ENCODE results near the gene EBP. TPM values are rescaled to one million over a fixed set of nuclear protein-coding genes. Genes with fewer than 3 reads are reported as not detected.

EBP gene
- total RNA-seq, 3 donors from 2014 or later, result 60.5 to 161 (median 158) TPM

DNA sequence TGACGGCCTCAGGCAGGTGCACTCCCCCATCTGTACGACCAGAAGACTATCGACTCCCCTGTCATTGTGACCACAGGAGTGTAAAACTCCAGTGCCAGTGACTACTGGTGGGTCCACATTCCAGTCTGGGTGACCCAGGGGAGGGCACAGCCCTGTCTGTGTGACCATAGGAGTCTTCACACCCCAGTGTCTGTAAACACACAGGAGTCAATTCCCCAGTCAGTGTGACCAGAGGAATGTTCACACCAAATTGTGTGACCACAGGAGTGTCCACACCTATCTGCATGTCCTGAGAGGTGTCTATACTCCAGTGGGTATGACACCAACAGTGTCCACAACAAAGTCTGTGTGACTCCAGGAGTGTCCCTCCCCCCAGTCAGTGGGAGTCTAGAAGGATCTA lies 33.6 kb upstream of the EBP start:
- no peaks in the 10 kb centered on the region for H3K4me1 ChIP-seq (ENCODE audit: low read depth)
- no peaks in the 10 kb centered on the region for H3K9me3 ChIP-seq
- H3K4me3 ChIP-seq, result no peak overlapping the region
- H3K36me3 ChIP-seq (ENCODE audit: low read depth), result no peaks in the 10 kb centered on the region
- ATAC-seq, result no peak
- TF ChIP-seq, protein P1, sequence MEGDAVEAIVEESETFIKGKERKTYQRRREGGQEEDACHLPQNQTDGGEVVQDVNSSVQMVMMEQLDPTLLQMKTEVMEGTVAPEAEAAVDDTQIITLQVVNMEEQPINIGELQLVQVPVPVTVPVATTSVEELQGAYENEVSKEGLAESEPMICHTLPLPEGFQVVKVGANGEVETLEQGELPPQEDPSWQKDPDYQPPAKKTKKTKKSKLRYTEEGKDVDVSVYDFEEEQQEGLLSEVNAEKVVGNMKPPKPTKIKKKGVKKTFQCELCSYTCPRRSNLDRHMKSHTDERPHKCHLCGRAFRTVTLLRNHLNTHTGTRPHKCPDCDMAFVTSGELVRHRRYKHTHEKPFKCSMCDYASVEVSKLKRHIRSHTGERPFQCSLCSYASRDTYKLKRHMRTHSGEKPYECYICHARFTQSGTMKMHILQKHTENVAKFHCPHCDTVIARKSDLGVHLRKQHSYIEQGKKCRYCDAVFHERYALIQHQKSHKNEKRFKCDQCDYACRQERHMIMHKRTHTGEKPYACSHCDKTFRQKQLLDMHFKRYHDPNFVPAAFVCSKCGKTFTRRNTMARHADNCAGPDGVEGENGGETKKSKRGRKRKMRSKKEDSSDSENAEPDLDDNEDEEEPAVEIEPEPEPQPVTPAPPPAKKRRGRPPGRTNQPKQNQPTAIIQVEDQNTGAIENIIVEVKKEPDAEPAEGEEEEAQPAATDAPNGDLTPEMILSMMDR (IDR thresholded peaks at IDR 0.05), result no peak
- intact Hi-C loops (cut with DNase I, micrococcal nuclease), result no loop called here
- DNase-seq, result peak in 1 of 3 donors; percentile 11

DNA sequence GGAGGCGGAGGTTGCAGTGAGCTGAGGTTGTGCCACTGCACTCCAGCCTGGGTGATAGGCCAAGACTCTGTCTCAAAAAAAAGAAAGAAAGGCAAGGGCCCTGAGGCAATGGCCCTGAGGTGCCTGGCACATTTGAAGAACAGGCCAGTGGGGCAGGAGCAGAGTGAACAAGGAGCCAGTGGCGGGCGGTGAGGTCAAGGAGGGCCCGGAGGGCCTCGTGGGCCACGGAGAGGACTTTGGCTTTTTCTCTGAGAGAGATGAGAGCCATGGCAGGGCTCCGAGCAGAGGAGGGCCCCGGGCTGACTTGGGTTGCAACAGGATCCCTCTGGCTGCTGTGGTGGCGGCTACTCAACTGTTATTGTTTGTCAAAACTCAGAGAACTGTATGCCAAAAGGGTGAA lies 32.3 kb upstream of the EBP start:
- DNase-seq, result no peak
- Histone ChIP-seq H3K4me1 (ENCODE audit: low read depth) (no peaks in the 10 kb centered on the region), H3K9me3 (no peaks in the 10 kb centered on the region), H3K36me3 (ENCODE audit: low read depth) (no peaks in the 10 kb centered on the region), H3K4me3 (no peak overlapping the region)
- no peak for ATAC-seq
- intact Hi-C loops (cut with DNase I, micrococcal nuclease), result no loop called here
- TF ChIP-seq, protein P1 (IDR thresholded peaks at IDR 0.05), result no peak

DNA sequence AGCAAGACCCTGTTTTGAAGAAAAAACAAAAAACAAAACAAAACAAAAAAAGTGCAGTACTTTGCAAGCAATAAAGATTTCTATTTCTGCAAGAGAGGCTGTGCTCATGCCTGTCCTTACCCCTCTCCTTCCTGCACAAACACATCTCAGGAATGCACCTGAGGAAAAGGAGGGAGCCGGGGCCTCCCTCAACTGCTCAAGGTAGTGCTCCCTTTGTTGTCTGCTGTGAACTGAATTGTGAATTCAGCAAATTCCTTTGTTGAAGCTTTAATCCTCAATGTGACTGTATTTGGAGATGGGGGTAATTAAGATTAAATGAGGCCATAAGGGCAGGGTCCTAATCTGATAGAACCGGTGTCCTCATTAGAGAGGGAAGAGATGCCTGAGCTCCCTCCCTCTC lies 31.7 kb upstream of the EBP start:
- Histone ChIP-seq H3K4me1 (ENCODE audit: low read depth) (no peaks in the 10 kb centered on the region), H3K36me3 (ENCODE audit: low read depth) (no peaks in the 10 kb centered on the region), H3K9me3 (no peaks in the 10 kb centered on the region), H3K4me3 (no peak overlapping the region)
- TF ChIP-seq, protein P1 (IDR thresholded peaks at IDR 0.05), result no peak
- intact Hi-C loops (cut with DNase I, micrococcal nuclease), result no loop called here
- no peak for ATAC-seq
- DNase-seq, result no peak

DNA sequence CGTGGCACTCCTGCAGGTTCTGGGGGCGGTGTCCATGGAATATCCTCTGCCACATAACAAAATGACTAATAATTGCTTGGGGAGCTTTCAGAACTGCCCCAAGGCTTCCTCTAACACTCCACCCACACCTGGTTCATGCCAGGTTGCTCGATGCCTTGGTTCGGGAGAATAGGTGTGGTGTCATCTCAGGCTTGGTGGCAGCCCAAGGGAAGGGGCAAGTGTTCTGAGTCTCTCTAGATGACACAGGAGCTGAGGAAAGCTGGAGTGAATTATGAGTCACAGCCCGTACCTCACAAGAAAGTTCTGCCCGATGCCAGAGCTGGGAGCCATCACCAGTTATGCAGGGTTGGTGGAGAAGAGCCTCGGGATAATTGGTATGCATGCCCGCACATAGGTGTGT lies 30.9 kb upstream of the EBP start:
- H3K4me3 ChIP-seq, result no peak overlapping the region
- ATAC-seq, result no peak
- TF ChIP-seq, protein P1 (IDR thresholded peaks at IDR 0.05), result no peak
- no peaks in the 10 kb centered on the region for H3K9me3 ChIP-seq
- H3K36me3 ChIP-seq (ENCODE audit: low read depth), result no peaks in the 10 kb centered on the region
- intact Hi-C loops (cut with DNase I, micrococcal nuclease), result no loop called here
- no peaks in the 10 kb centered on the region for H3K4me1 ChIP-seq (ENCODE audit: low read depth)
- no peak for DNase-seq

DNA sequence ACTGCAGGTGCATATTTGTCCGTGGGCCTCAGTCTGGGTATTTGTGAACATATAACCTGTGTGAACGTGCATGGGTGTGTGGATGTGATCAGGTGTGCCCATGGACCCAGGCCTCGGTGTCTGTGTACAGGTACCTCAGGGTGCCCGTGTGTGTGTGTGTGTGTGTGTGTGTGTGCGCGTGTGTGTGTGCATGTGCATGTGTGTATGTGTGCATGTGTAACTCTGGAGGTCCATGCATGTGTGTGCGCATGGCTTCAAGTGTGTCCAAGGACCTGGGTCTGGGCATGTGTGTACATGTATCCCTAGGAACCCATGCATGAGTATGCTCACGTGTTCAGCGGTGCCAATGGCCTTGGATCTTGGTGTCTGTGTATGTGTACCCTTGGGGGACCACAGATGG lies 29.8 kb upstream of the EBP start:
- no peak for ATAC-seq
- no peaks in the 10 kb centered on the region for H3K36me3 ChIP-seq (ENCODE audit: low read depth)
- TF ChIP-seq, protein P1 (IDR thresholded peaks at IDR 0.05), result no peak
- H3K9me3 ChIP-seq, result no peaks in the 10 kb centered on the region
- no peak for DNase-seq
- no peak overlapping the region for H3K4me3 ChIP-seq
- intact Hi-C loops (cut with DNase I, micrococcal nuclease), result no loop called here
- H3K4me1 ChIP-seq (ENCODE audit: low read depth), result no peaks in the 10 kb centered on the region

DNA sequence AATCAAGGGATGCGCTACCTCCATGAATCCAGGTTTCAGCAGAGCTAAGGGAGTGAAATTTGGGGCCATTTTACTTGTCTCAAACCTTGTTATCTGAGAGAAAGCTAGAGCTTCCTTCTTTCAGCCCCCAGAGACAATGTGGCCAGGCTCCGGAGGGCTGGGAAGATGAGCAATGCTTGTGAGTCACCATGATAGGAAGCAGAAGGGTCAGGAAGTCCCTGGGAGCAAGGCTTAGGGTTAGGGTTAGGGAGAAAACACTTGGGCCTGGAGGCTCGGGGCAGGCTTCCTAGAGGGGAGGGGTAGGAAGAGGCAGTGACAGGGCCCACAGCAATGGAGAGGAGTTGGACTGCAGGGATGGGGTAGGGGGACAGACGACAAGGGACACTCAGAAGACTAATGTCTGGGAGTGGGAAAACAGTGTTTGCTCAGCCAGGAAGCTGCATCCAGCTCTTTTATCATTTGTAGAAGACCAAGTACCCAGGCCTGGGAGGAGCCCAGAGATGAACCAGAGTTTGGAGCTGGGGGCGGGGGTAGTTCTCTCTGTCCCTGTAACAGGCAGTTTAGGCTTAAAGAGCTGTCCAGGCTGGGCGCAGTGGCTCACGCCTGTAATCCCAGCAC lies 29.2 kb upstream of the EBP start:
- Histone ChIP-seq H3K4me1 (ENCODE audit: low read depth) (no peaks in the 10 kb centered on the region), H3K4me3 (no peak overlapping the region), H3K36me3 (ENCODE audit: low read depth) (no peaks in the 10 kb centered on the region), H3K9me3 (no peaks in the 10 kb centered on the region)
- ATAC-seq (no peak), DNase-seq (no peak)
- TF ChIP-seq, protein P1 (IDR thresholded peaks at IDR 0.05), result no peak
- intact Hi-C loops (cut with DNase I, micrococcal nuclease), result no loop called here

Data from mucosa of descending colon (tissue), 3 donors.